Body of pancreas (tissue), 4 donors: ENCODE results near the gene NR2F1-AS1.

Source experiments
- CTCF ChIP-seq, 7 experiments: fragments of 450-650 bp in 4 of 7; fragments of 200-600 bp in 3 of 7; sonication (generic) in 3 of 7; IDR thresholded peaks; one replicate each; pipeline ENCODE4 v1.5.1; 2016 to 2019; ENCODE audit warnings: antibody characterized with exemption in 7 of 7
- POLR2A ChIP-seq, 3 donors: fragments of 450-650 bp; IDR thresholded peaks; one replicate each; pipeline ENCODE4 v1.6.1; 2016; ENCODE audit warnings: antibody characterized with exemption in 3 of 3, mild to moderate bottlenecking in 2 of 3

- TF ChIP-seq CTCF (IDR thresholded peaks at IDR 0.05) (no peak), POLR2A (IDR thresholded peaks at IDR 0.05) (no peak)
Observed at GRCh38 chr5:93598091-93599000, 17.3 kb upstream of the NR2F1-AS1 start.
